Measurements from ENCODE around the gene BPIFB1. TPM values are rescaled to one million over a fixed set of nuclear protein-coding genes. Genes with fewer than 3 reads are reported as not detected.
A peak's percentile ranks its signal among the peaks of the same experiment; 100 is the strongest.

The BPIFB1 gene
- total and polyA plus RNA-seq, 9 of the 15 experiments (the other 6 are each of a cell fraction or from before 2014, with no cell fraction given) = not detected

GRCh38 chr20:33291416-33291815, 8.4 kb downstream of the BPIFB1 start (continued):
- TF ChIP-seq RBM39 (optimal IDR thresholded peaks at IDR 0.05; ENCODE audit: low read depth, low read length) (no peak), TCFL5 (CRISPR knock-in tag; conservative IDR thresholded peaks at IDR 0.05) (no peak), ZFP36 (IDR thresholded peaks at IDR 0.05; ENCODE audit: low read depth, low read length, partially characterized antibody) (no peak)

GRCh38 chr20:33291830-33292355, 8.9 kb downstream of the BPIFB1 start:
- CTCF ChIA-PET (ENCODE audit: low intra/inter-chr PET ratio) = interaction anchor here (0.6 to 1.8 kb wide), 4 partner anchors 30 to 389 kb away, joined by 3 to 10 read pairs (median 4); no protein-coding TSS in a partner anchor
- Histone ChIP-seq H3K4me3 (no peak overlapping the region), H3K9me3 (replicated peaks; ENCODE audit: control insufficient read depth, insufficient read depth, low read depth, low read length) (no peaks in the 10 kb centered on the region), H3K9ac (ENCODE audit: insufficient read depth in 1 of 2, low read depth in 2 of 2, low read length in 2 of 2) (no peak overlapping the region), H3K4me1 (replicated peaks in 1 of 2; ENCODE audit: control insufficient read depth in 2 of 2, insufficient read depth in 2 of 2, low read length in 2 of 2) (no peaks in the 10 kb centered on the region), H3K9me1 (ENCODE audit: control insufficient read depth, insufficient read depth, low read length) (no peaks in the 10 kb centered on the region), H3K79me2 (ENCODE audit: control insufficient read depth, insufficient read depth, low read length) (no peaks in the 10 kb centered on the region), H4K20me1 (replicated peaks; ENCODE audit: control insufficient read depth, insufficient read depth, low read length) (peaks cover 5% of the 10 kb centered on the region; the same call in 1 of the 2 replicates), H2AFZ (ENCODE audit: low read depth, low read length) (no peak overlapping the region), H3K4me2 (ENCODE audit: insufficient read depth, low read length) (no peak overlapping the region), H3K36me3 (ENCODE audit: control insufficient read depth, insufficient read depth, low read length) (no peaks in the 10 kb centered on the region), H3K27ac (ENCODE audit: extremely low read depth, low read depth, low read length) (no peak overlapping the region), H3K27me3 (ENCODE audit: control insufficient read depth in 2 of 2, insufficient read depth in 2 of 2, low read length in 2 of 2) (peaks cover 16 to 47% of the 10 kb centered on the region in 2 experiments; a peak in 4 of 5 replicates)
- FAIRE-seq (peak; percentile 88), DNase-seq (ENCODE audit: extremely low read depth in 1 of 4, low spot score in 3 of 4) (peak; percentile 72 to 84 (median 80)), ATAC-seq (peak; percentile 91)
- POLR2A ChIA-PET = interaction anchor here (1.3 kb wide), 1 partner anchor 141 kb away, joined by 3 read pairs; no protein-coding TSS in a partner anchor
- WGBS (ENCODE audit: insufficient coverage, low coverage, missing lambda C conversion rate) = 1% methylated on average over 7 of the region's 7 CpGs
- no TSS peak for BruUV-seq (replicated peaks)
- intact Hi-C loops (cut with micrococcal nuclease) (loop anchor here (2.0 to 10.0 kb wide), 2 partner anchors 57 to 195 kb away; partner anchors contain the start of gene BPIFA1), in situ Hi-C loops (cut with MboI) (loop anchor here (10.0 kb wide), 1 partner anchor 197 kb away; no protein-coding TSS in a partner anchor)
- TF ChIP-seq SMC3 (conservative IDR thresholded peaks at IDR 0.05; ENCODE audit: insufficient read depth, low read depth, low read length) (peak; percentile 81), HDAC2 (IDR thresholded peaks at IDR 0.05) (no peak), CBFA2T2 (conservative IDR thresholded peaks at IDR 0.05) (no peak), TFE3 (CRISPR knock-in tag; IDR thresholded peaks at IDR 0.05) (no peak), SMARCB1 (IDR thresholded peaks at IDR 0.05; ENCODE audit: insufficient read length, low read depth) (no peak), REST (IDR thresholded peaks at IDR 0.05; ENCODE audit: borderline replicate concordance) (peak; percentile 54; the same call in 1 of the 2 replicates), REST (CRISPR knock-in tag; IDR thresholded peaks at IDR 0.05; ENCODE audit: low read depth) (no peak), ZNF274 (IDR thresholded peaks at IDR 0.05; ENCODE audit: borderline replicate concordance, low read depth, low read length) (no peak)

Measured in K562 (cell line).